ENCODE data around the gene PDPK1.
"Not testable (repeated sequence)": the region's sequence is repeated elsewhere in the genome, so short reads cannot be mapped to it uniquely, and the experiment has no call there.

The PDPK1 gene

GRCh38 chr16:2599165-2599564 is 61.3 kb downstream of the PDPK1 start:
- not testable (repeated sequence) for H3K27ac ChIP-seq (ENCODE audit: low read depth, low read length); H3K4me3 ChIP-seq (ENCODE audit: low read depth in 1 of 5, low read length in 5 of 5); H3K9me3 ChIP-seq (ENCODE audit: control insufficient read depth in 5 of 5, low read length in 5 of 5); H3K9ac ChIP-seq (ENCODE audit: low read length in 5 of 5); H3K27me3 ChIP-seq (ENCODE audit: control insufficient read depth in 5 of 5, insufficient read depth in 4 of 5, low read length in 5 of 5)
- Histone ChIP-seq H3K36me3 (ENCODE audit: control insufficient read depth in 5 of 5, insufficient read depth in 5 of 5, low read length in 5 of 5) (peaks cover 0 to 40% (median 38%) of the 10 kb centered on the region in 5 donors), H3K4me1 (ENCODE audit: control insufficient read depth in 5 of 5, insufficient read depth in 5 of 5, low read length in 5 of 5) (peaks cover 0 to 20% (median 13%) of the 10 kb centered on the region in 5 donors)

- H3K27ac ChIP-seq (ENCODE audit: low read depth, low read length); H3K4me3 ChIP-seq (ENCODE audit: low read depth in 1 of 5, low read length in 5 of 5); H3K9ac ChIP-seq (ENCODE audit: low read length in 5 of 5); H3K9me3 ChIP-seq (ENCODE audit: control insufficient read depth in 5 of 5, low read length in 5 of 5); H3K27me3 ChIP-seq (ENCODE audit: control insufficient read depth in 5 of 5, insufficient read depth in 4 of 5, low read length in 5 of 5): not testable (repeated sequence)
- peaks cover 0 to 20% (median 14%) of the 10 kb centered on the region in 5 donors for H3K4me1 ChIP-seq (ENCODE audit: control insufficient read depth in 5 of 5, insufficient read depth in 5 of 5, low read length in 5 of 5)
- peaks cover 0 to 40% (median 38%) of the 10 kb centered on the region in 5 donors for H3K36me3 ChIP-seq (ENCODE audit: control insufficient read depth in 5 of 5, insufficient read depth in 5 of 5, low read length in 5 of 5)
Observed at GRCh38 chr16:2599785-2600184, 62.0 kb downstream of the PDPK1 start.

GRCh38 chr16:2601301-2602025 is 63.6 kb downstream of the PDPK1 start:
- not testable (repeated sequence) for H3K4me3 ChIP-seq (ENCODE audit: low read depth in 1 of 5, low read length in 5 of 5); H3K9me3 ChIP-seq (ENCODE audit: control insufficient read depth in 5 of 5, low read length in 5 of 5); H3K9ac ChIP-seq (ENCODE audit: low read length in 5 of 5); H3K27me3 ChIP-seq (ENCODE audit: control insufficient read depth in 5 of 5, insufficient read depth in 4 of 5, low read length in 5 of 5); H3K27ac ChIP-seq (ENCODE audit: low read depth, low read length)
- peaks cover 0 to 16% (median 12%) of the 10 kb centered on the region in 5 donors for H3K4me1 ChIP-seq (ENCODE audit: control insufficient read depth in 5 of 5, insufficient read depth in 5 of 5, low read length in 5 of 5)
- H3K36me3 ChIP-seq (ENCODE audit: control insufficient read depth in 5 of 5, insufficient read depth in 5 of 5, low read length in 5 of 5): peaks cover 0 to 29% (median 28%) of the 10 kb centered on the region in 5 donors

- H3K27me3 ChIP-seq (ENCODE audit: control insufficient read depth in 5 of 5, insufficient read depth in 4 of 5, low read length in 5 of 5); H3K4me3 ChIP-seq (ENCODE audit: low read depth in 1 of 5, low read length in 5 of 5); H3K9ac ChIP-seq (ENCODE audit: low read length in 5 of 5); H3K9me3 ChIP-seq (ENCODE audit: control insufficient read depth in 5 of 5, low read length in 5 of 5); H3K27ac ChIP-seq (ENCODE audit: low read depth, low read length): not testable (repeated sequence)
- Histone ChIP-seq H3K36me3 (ENCODE audit: control insufficient read depth in 5 of 5, insufficient read depth in 5 of 5, low read length in 5 of 5) (peaks cover 0 to 22% (median 21%) of the 10 kb centered on the region in 5 donors), H3K4me1 (ENCODE audit: control insufficient read depth in 5 of 5, insufficient read depth in 5 of 5, low read length in 5 of 5) (peaks cover 0 to 16% (median 12%) of the 10 kb centered on the region in 5 donors)
Observed at GRCh38 chr16:2602175-2602574, 64.4 kb downstream of the PDPK1 start.

GRCh38 chr16:2603165-2604015 is 65.6 kb downstream of the PDPK1 start:
- Histone ChIP-seq H3K9ac (ENCODE audit: low read length in 5 of 5) (peak overlapping the region; percentile 77 to 98 (median 86)), H3K4me3 (ENCODE audit: low read depth in 1 of 5, low read length in 5 of 5) (peak overlapping the region; percentile 83 to 91 (median 87)), H3K4me1 (ENCODE audit: control insufficient read depth in 5 of 5, insufficient read depth in 5 of 5, low read length in 5 of 5) (peaks cover 0 to 22% (median 13%) of the 10 kb centered on the region in 5 donors), H3K27ac (ENCODE audit: low read depth, low read length) (peak overlapping the region; percentile 76), H3K27me3 (ENCODE audit: control insufficient read depth in 5 of 5, insufficient read depth in 4 of 5, low read length in 5 of 5) (no peaks in the 10 kb centered on the region), H3K9me3 (ENCODE audit: control insufficient read depth in 5 of 5, low read length in 5 of 5) (no peaks in the 10 kb centered on the region), H3K36me3 (ENCODE audit: control insufficient read depth in 5 of 5, insufficient read depth in 5 of 5, low read length in 5 of 5) (peaks cover 0 to 10% (median 9%) of the 10 kb centered on the region in 5 donors)

GRCh38 chr16:2604016-2604369 is 66.2 kb downstream of the PDPK1 start:
- H3K36me3 ChIP-seq (ENCODE audit: control insufficient read depth in 5 of 5, insufficient read depth in 5 of 5, low read length in 5 of 5); H3K9me3 ChIP-seq (ENCODE audit: control insufficient read depth in 5 of 5, low read length in 5 of 5); H3K27me3 ChIP-seq (ENCODE audit: control insufficient read depth in 5 of 5, insufficient read depth in 4 of 5, low read length in 5 of 5): not testable (repeated sequence)
- H3K4me1 ChIP-seq (ENCODE audit: control insufficient read depth in 5 of 5, insufficient read depth in 5 of 5, low read length in 5 of 5): peaks cover 0 to 22% (median 13%) of the 10 kb centered on the region in 5 donors
- peak overlapping the region; percentile 77 to 98 (median 86) for H3K9ac ChIP-seq (ENCODE audit: low read length in 5 of 5)
- H3K4me3 ChIP-seq (ENCODE audit: low read depth in 1 of 5, low read length in 5 of 5): peak overlapping the region; percentile 83 to 91 (median 87)
- peak overlapping the region; percentile 76 for H3K27ac ChIP-seq (ENCODE audit: low read depth, low read length)

GRCh38 chr16:2606820-2607219 is 69.0 kb downstream of the PDPK1 start:
- not testable (repeated sequence) for H3K27me3 ChIP-seq (ENCODE audit: control insufficient read depth in 5 of 5, insufficient read depth in 4 of 5, low read length in 5 of 5); H3K4me3 ChIP-seq (ENCODE audit: low read depth in 1 of 5, low read length in 5 of 5); H3K27ac ChIP-seq (ENCODE audit: low read depth, low read length); H3K9me3 ChIP-seq (ENCODE audit: control insufficient read depth in 5 of 5, low read length in 5 of 5); H3K9ac ChIP-seq (ENCODE audit: low read length in 5 of 5)
- H3K4me1 ChIP-seq (ENCODE audit: control insufficient read depth in 5 of 5, insufficient read depth in 5 of 5, low read length in 5 of 5): peaks cover 0 to 29% (median 19%) of the 10 kb centered on the region in 5 donors
- peaks cover 0 to 14% (median 12%) of the 10 kb centered on the region in 5 donors for H3K36me3 ChIP-seq (ENCODE audit: control insufficient read depth in 5 of 5, insufficient read depth in 5 of 5, low read length in 5 of 5)

- not testable (repeated sequence) for H3K4me3 ChIP-seq (ENCODE audit: low read depth in 1 of 5, low read length in 5 of 5); H3K9me3 ChIP-seq (ENCODE audit: control insufficient read depth in 5 of 5, low read length in 5 of 5); H3K27me3 ChIP-seq (ENCODE audit: control insufficient read depth in 5 of 5, insufficient read depth in 4 of 5, low read length in 5 of 5); H3K9ac ChIP-seq (ENCODE audit: low read length in 5 of 5); H3K27ac ChIP-seq (ENCODE audit: low read depth, low read length)
- Histone ChIP-seq H3K4me1 (ENCODE audit: control insufficient read depth in 5 of 5, insufficient read depth in 5 of 5, low read length in 5 of 5) (peaks cover 0 to 16% (median 11%) of the 10 kb centered on the region in 5 donors), H3K36me3 (ENCODE audit: control insufficient read depth in 5 of 5, insufficient read depth in 5 of 5, low read length in 5 of 5) (peaks cover 0 to 14% (median 12%) of the 10 kb centered on the region in 5 donors)
Observed at GRCh38 chr16:2609345-2609744, 71.5 kb downstream of the PDPK1 start.

GRCh38 chr16:2609827-2610470 is 72.1 kb downstream of the PDPK1 start:
- no peak overlapping the region for H3K27ac ChIP-seq (ENCODE audit: low read depth, low read length)

More at GRCh38 chr16:2609827-2610470, 72.1 kb downstream of the PDPK1 start:
- no peak overlapping the region for H3K4me3 ChIP-seq (ENCODE audit: low read depth in 1 of 5, low read length in 5 of 5)
- H3K27me3 ChIP-seq (ENCODE audit: control insufficient read depth in 5 of 5, insufficient read depth in 4 of 5, low read length in 5 of 5): no peaks in the 10 kb centered on the region
- H3K9ac ChIP-seq (ENCODE audit: low read length in 5 of 5): no peak overlapping the region
- H3K9me3 ChIP-seq (ENCODE audit: control insufficient read depth in 5 of 5, low read length in 5 of 5): no peaks in the 10 kb centered on the region
- peaks cover 0 to 19% (median 17%) of the 10 kb centered on the region in 5 donors for H3K36me3 ChIP-seq (ENCODE audit: control insufficient read depth in 5 of 5, insufficient read depth in 5 of 5, low read length in 5 of 5)
- H3K4me1 ChIP-seq (ENCODE audit: control insufficient read depth in 5 of 5, insufficient read depth in 5 of 5, low read length in 5 of 5): peaks cover 0 to 16% (median 11%) of the 10 kb centered on the region in 5 donors

Measured in subcutaneous abdominal adipose tissue (tissue), 5 donors.